BJ (cell line): ENCODE data around the gene CD81. TPM values are rescaled to one million over a fixed set of nuclear protein-coding genes. Genes with fewer than 3 reads are reported as not detected.
"Not testable (repeated sequence)": the region's sequence is repeated elsewhere in the genome, so short reads cannot be mapped to it uniquely, and the experiment has no call there.

Experiments used
- CTCF ChIA-PET: fragments of 350-600 bp; formaldehyde crosslinking; extraction: SDS; loops from one replicate; lab custom pipeline; 2021; ENCODE audit warnings: antibody characterized with exemption, inconsistent platforms; lab: Yijun Ruan, JAX
- POLR2A ChIA-PET: fragments of 300-600 bp; sonication (Branson Sonifier 250); formaldehyde crosslinking; extraction: SDS; loops from one replicate; lab custom pipeline; 2021; ENCODE audit warnings: antibody characterized with exemption; lab: Charles Lee
- DNase-seq: peaks from one replicate; pipeline ENCODE4 v3.0.0-alpha.2; 2011; ENCODE audit warnings: low read depth
- H3K27me3 ChIP-seq: 2 replicates; pipeline ENCODE4 v1.6.0; 2011; ENCODE audit warnings: low read length; ENCODE audit not compliant: control insufficient read depth, insufficient read depth
- H3K36me3 ChIP-seq: 2 replicates; pipeline ENCODE4 v1.5.1; 2011; ENCODE audit warnings: low read length; ENCODE audit not compliant: control insufficient read depth, insufficient read depth
- H3K4me3 ChIP-seq: 2 replicates; pipeline ENCODE4 v1.5.1; 2011; ENCODE audit warnings: low read depth, mild to moderate bottlenecking, control low read depth, low read length
- polyA plus RNA-seq: library from polyadenylated mRNA; depleted of rRNA; stranded (reverse); fragments of >200 nt; gene quantifications from 2 replicates; pipeline ENCODE4 v1.2.3, GENCODE V29; 2011
- TF ChIP-seq, protein P1 (sequence below): IDR thresholded peaks from 2 replicates; pipeline ENCODE4 v1.5.1; 2011; ENCODE audit warnings: low read depth, mild to moderate bottlenecking, control low read depth, inconsistent platforms, low read length, moderate library complexity; ENCODE audit not compliant: insufficient read depth

CD81 gene
- polyA plus RNA-seq, 1 experiment = 875 TPM

DNA sequence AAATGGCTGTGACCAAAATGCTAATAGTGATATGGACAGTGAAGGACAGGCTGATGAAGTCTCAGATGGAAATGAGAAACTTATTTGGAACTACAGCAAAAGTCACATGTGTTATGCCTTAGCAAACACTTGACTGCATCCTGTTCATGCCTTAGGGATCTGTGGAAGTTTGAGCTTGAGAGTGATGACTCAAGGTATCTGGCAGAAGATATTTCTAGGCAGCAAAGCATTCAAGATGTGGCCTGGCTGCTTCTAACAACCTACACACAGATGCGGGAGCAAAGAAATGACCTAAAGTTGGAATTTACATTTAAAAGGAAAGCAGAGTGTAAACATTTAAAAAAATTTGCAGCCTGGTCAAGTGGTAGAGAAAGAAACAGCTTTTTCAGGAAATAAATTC, 28.1 kb upstream of the CD81 start:
- peaks cover 2% of the 10 kb centered on the region; the same call in 1 of the 2 replicates for H3K27me3 ChIP-seq
- H3K36me3 ChIP-seq = no peaks in the 10 kb centered on the region
- TF ChIP-seq, protein P1, sequence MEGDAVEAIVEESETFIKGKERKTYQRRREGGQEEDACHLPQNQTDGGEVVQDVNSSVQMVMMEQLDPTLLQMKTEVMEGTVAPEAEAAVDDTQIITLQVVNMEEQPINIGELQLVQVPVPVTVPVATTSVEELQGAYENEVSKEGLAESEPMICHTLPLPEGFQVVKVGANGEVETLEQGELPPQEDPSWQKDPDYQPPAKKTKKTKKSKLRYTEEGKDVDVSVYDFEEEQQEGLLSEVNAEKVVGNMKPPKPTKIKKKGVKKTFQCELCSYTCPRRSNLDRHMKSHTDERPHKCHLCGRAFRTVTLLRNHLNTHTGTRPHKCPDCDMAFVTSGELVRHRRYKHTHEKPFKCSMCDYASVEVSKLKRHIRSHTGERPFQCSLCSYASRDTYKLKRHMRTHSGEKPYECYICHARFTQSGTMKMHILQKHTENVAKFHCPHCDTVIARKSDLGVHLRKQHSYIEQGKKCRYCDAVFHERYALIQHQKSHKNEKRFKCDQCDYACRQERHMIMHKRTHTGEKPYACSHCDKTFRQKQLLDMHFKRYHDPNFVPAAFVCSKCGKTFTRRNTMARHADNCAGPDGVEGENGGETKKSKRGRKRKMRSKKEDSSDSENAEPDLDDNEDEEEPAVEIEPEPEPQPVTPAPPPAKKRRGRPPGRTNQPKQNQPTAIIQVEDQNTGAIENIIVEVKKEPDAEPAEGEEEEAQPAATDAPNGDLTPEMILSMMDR = no peak
- CTCF ChIA-PET = no interaction called here
- DNase-seq = no peak
- POLR2A ChIA-PET = no interaction called here
- H3K4me3 ChIP-seq = no peak overlapping the region

DNA sequence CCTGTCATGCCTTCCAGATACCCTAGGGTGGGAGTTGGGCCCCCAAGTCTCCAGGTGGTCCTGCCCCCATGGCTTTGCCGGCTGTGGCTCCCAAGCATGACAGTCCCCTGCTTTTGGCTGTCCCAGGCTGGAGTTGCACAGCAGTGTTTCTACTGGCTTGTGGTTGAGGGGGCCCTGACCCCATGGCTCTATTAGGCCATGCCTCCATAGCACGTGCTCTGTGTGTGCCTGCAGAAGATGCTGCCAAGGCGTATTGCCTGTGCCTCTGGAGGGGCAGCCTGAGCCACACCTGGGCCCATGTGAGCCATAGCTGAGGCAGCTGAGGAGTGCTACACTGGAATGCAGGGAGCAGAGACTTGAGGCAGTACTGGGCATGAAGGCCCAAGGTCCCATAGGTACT, 25.4 kb upstream of the CD81 start:
- DNase-seq = no peak
- TF ChIP-seq, protein P1 = no peak
- H3K27me3 ChIP-seq = peaks cover 2% of the 10 kb centered on the region; the same call in 1 of the 2 replicates
- H3K4me3 ChIP-seq = no peak overlapping the region
- CTCF ChIA-PET = interaction anchor here (1.2 to 1.5 kb wide), 2 partner anchors 9 to 47 kb away, joined by 3 read pairs; no protein-coding TSS in a partner anchor
- POLR2A ChIA-PET = no interaction called here
- no peaks in the 10 kb centered on the region for H3K36me3 ChIP-seq

DNA sequence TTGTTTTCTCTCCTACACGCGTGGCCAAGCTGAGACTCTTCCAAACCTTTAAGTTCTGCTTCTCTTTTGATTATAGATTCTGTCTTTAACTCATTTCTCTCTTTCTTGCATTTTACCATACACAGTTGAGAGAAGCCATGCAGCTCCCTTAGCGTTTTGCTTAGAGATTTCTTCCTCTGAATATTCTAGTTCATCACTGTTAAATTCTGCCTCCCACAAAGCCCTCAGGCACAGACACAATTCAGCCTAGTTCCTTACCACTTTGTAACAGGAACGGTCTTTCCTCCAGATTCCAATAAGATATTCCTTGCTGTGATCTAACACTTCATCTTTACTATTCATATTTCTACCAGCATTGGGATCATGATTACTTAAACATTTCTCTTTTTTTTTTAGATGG, 24.7 kb upstream of the CD81 start:
- CTCF ChIA-PET = interaction anchor here (1.2 to 1.5 kb wide), 2 partner anchors 10 to 48 kb away, joined by 3 read pairs; no protein-coding TSS in a partner anchor
- POLR2A ChIA-PET = no interaction called here

DNA sequence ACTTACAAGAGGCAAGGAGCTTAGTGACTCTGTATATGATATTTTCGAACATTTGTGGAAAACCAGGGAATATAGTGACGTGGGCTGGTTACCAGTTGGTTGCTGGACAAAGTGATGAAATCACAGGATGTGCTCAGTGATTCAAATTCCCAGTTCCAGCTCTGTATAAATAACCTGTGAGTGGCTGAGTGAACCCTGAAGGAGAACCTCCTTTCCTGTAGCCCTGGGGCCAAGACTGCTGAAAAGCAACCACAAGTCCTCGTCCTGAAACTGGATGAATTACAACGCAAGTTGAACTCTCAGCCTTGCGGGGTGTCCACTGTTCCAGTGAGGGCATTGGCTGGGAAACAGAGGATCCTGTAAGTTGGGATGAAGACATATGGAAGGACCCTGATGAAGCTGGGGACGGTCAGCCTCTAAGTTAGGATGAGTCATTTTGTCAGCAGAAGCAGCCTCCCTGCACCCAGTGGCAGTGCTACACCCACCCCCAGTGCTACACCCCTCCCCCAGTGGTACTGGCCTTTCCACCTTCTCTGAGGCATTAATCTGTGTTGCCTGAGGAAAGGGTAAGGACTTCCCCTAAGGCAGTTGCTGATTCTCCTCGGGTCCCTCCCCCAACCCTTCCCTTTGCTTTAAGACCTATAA, 22.0 kb upstream of the CD81 start:
- Histone ChIP-seq H3K27me3 (peaks cover 2% of the 10 kb centered on the region; the same call in 1 of the 2 replicates), H3K36me3 (no peaks in the 10 kb centered on the region), H3K4me3 (no peak overlapping the region)
- ChIA-PET CTCF (interaction anchor here (1.9 kb wide), 1 partner anchor 65 kb away, joined by 7 read pairs; no protein-coding TSS in a partner anchor), POLR2A (interaction anchor here (0.6 kb wide), 1 partner anchor 22 kb away, joined by 7 read pairs; no protein-coding TSS in a partner anchor)
- TF ChIP-seq, protein P1 = no peak
- no peak for DNase-seq

More for the DNA sequence above, 24.7 kb upstream of the CD81 start:
- Histone ChIP-seq H3K27me3 (peaks cover 2% of the 10 kb centered on the region; the same call in 1 of the 2 replicates), H3K36me3 (no peaks in the 10 kb centered on the region), H3K4me3 (no peak overlapping the region)
- DNase-seq = no peak
- TF ChIP-seq, protein P1 = no peak

DNA sequence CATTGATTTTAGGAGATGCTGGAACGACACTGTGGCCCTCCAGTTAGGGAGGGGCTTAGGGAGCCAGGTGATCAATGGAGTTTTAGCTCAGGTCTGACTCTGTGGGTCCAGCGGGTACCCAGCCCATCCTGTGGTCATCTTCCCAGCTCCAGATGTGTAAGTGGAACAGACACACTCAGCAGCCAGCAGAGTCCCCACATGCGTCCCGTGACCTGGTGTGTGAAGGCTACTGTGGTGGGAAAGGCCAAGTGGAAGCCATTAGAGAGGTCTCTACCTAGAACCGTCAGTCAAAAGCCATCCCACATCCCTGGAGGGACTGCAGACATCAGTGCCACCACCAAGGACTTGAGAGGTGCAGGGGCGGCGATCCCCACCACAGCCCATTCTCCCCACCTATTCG, 19.9 kb upstream of the CD81 start:
- TF ChIP-seq, protein P1 = no peak
- DNase-seq = no peak
- CTCF ChIA-PET = no interaction called here
- Histone ChIP-seq H3K36me3 (no peaks in the 10 kb centered on the region), H3K4me3 (no peak overlapping the region), H3K27me3 (peaks cover 1% of the 10 kb centered on the region; the same call in 1 of the 2 replicates)
- POLR2A ChIA-PET = no interaction called here

DNA sequence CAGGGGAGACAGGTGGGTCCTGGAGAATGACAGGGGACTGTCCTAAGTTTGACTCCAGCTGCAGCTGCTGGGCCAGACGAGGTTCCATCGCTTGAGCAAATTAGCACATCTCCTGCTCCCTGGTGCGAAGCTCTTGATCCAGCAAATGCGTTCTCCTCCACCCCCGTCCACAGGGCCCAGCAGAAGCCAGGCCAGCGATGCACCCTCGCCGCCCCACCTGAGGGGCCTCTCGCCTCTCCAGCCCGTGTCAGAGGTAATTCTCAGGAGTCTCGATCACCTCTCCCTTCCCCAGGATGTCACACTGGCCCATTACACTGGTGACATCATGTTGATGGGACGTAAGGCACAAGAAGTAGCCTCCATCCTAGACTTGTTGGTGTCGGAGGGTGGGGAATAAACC, 19.5 kb upstream of the CD81 start:
- CTCF ChIA-PET, H3K27me3 ChIP-seq, DNase-seq, H3K36me3 ChIP-seq, POLR2A ChIA-PET, H3K4me3 ChIP-seq: not testable (repeated sequence)
